Ishikawa (cell line): ENCODE results near the gene TNFRSF6B.

ENCODE experiments used
- CEBPB ChIP-seq: IDR thresholded peaks from 2 replicates; pipeline ENCODE4 v1.6.1; 2012
- CREB1 ChIP-seq: IDR thresholded peaks from 2 replicates; pipeline ENCODE4 v1.6.1; 2012; ENCODE audit warnings: low read depth
- EGR1 ChIP-seq: IDR thresholded peaks from 2 replicates; pipeline ENCODE4 v1.6.1; 2012
- EP300 ChIP-seq: IDR thresholded peaks from 2 replicates; pipeline ENCODE4 v1.6.1; 2012; ENCODE audit warnings: borderline replicate concordance
- FOXM1 ChIP-seq: IDR thresholded peaks from 2 replicates; pipeline ENCODE4 v1.6.1; 2012; ENCODE audit warnings: low read depth, borderline replicate concordance
- MAX ChIP-seq: IDR thresholded peaks from 2 replicates; pipeline ENCODE4 v1.6.1; 2012
- NFIC ChIP-seq: IDR thresholded peaks from 2 replicates; pipeline ENCODE4 v1.6.1; 2012
- RAD21 ChIP-seq: IDR thresholded peaks from 2 replicates; pipeline ENCODE4 v1.6.1; 2012; ENCODE audit warnings: low read depth
- REST ChIP-seq: IDR thresholded peaks from 2 replicates; pipeline ENCODE4 v1.6.1; 2012; ENCODE audit warnings: low read depth, mild to moderate bottlenecking
- TAF1 ChIP-seq: IDR thresholded peaks from 2 replicates; pipeline ENCODE4 v1.6.1; 2012; ENCODE audit warnings: low read depth, mild to moderate bottlenecking
- TCF12 ChIP-seq: IDR thresholded peaks from 2 replicates; pipeline ENCODE4 v1.6.1; 2012; ENCODE audit warnings: low read depth
- TEAD4 ChIP-seq: IDR thresholded peaks from 2 replicates; pipeline ENCODE4 v1.6.1; 2012
- USF1 ChIP-seq: IDR thresholded peaks from 2 replicates; pipeline ENCODE4 v1.6.1; 2012
- YY1 ChIP-seq: IDR thresholded peaks from 2 replicates; pipeline ENCODE4 v1.6.1; 2012; ENCODE audit warnings: low read depth
- ZBTB7A ChIP-seq: IDR thresholded peaks from 2 replicates; pipeline ENCODE4 v1.6.1; 2012; ENCODE audit warnings: low read depth

TNFRSF6B gene

GRCh38 chr20:63657260-63657936 lies 39.1 kb upstream of the TNFRSF6B start:
- TF ChIP-seq NFIC: no peak

- TF ChIP-seq CREB1 (0 out of 2 replicates have a peak, but pooled peaks have one; percentile 6), RAD21 (no peak), REST (0 out of 2 replicates have a peak, but pooled peaks have one; percentile 20), USF1 (peak; percentile 69), TEAD4 (no peak), YY1 (peak; percentile 21), EP300 (peak; percentile 6; the same call in 1 of the 2 replicates), MAX (peak; percentile 40), ZBTB7A (no peak), EGR1 (no peak), FOXM1 (no peak), CEBPB (no peak), TAF1 (peak; percentile 93), TCF12 (peak; percentile 66; the same call in 1 of the 2 replicates), NFIC (no peak)
Observed at GRCh38 chr20:63657937-63658748, 38.3 kb upstream of the TNFRSF6B start, which contains the start of gene RTEL1. Gene RTEL1 (plus strand): TSS chr20:63658312. CDS start chr20:63659403, 1,091 bp downstream.

- TF ChIP-seq USF1 (no peak), RAD21 (no peak), TCF12 (no peak), ZBTB7A (peak; percentile 69; the same call in 1 of the 2 replicates), MAX (no peak), TAF1 (no peak)
Observed at GRCh38 chr20:63658749-63659187, 37.7 kb upstream of the TNFRSF6B start.

GRCh38 chr20:63659370-63659769 lies 37.1 kb upstream of the TNFRSF6B start:
- TF ChIP-seq MAX (no peak), EGR1 (no peak), NFIC (no peak), TAF1 (no peak), USF1 (no peak), ZBTB7A (no peak), RAD21 (no peak), YY1 (no peak), TCF12 (no peak), TEAD4 (no peak), REST (no peak), EP300 (no peak), FOXM1 (no peak), CREB1 (no peak), CEBPB (no peak)

- TF ChIP-seq NFIC: no peak
- no peak for TF ChIP-seq FOXM1
- TF ChIP-seq CREB1: no peak
Observed at GRCh38 chr20:63660622-63661021, 35.8 kb upstream of the TNFRSF6B start.
